ENCODE measurements around the gene STAB1.

STAB1 gene

DNA sequence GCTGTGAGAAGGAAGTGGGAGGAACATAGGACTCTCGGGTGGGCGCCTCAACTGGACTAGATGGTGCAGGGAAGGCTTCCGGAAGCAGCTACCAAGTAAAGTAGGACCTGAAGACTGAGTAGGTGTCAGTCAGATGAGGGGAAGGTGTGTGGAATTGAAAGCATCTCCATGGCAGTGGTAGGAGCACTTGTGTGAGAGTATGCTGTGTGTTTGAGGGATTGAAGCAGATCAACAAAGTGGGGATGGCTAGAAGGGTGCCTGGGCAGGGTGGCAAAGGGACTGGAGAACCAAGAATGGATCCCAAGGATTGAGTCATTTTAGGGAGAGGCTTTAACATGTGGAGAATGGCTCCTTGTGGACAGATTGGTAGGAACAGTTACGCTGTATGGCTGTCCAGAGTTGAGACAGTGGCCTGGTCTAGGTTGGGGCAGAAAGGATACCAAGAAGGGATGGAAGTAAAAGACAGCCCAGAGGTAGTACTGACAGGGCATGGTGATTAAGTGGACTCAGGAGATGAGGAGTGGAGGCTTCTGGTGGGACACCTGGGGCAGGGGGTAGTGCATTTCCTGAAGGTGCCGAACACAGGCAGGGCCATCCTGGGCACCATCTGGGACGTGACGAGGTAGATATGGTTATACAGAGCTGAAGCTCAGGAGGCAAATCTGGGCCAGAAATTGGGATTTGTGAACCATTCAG is 42.7 kb downstream of the STAB1 start:
- DNase-seq, result no peak

DNA sequence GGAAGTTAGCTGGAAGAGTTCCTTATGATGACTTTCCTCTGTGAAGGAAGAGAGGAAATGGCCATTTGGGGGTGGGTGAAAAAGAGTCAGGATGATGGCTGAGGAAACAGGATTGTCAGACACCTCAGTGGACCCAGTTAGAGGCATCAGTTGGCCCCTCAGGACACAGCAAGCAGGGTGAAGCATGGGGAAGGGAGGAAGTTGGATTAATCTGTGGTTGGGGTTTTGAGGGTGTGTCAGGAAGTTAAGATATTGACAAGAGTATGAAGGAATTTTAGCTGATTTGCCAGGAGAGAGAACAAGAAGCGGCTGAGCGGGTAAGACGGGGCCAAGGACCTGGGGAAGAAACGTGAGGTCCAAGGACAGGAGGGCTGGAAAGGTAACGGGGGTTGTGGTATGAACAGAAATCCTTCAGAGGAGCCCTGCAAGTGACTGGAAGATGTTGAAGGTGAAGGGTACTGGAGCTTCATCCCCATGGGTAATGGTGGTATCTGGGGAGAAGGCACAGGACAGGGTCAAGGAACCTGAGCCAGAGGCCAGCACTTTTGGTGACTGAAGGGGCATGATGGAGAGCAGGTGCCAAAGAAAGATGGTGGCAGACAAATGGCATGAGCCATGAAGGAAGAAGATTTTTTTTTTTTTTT is 44.0 kb downstream of the STAB1 start:
- DNase-seq, result no peak

DNA sequence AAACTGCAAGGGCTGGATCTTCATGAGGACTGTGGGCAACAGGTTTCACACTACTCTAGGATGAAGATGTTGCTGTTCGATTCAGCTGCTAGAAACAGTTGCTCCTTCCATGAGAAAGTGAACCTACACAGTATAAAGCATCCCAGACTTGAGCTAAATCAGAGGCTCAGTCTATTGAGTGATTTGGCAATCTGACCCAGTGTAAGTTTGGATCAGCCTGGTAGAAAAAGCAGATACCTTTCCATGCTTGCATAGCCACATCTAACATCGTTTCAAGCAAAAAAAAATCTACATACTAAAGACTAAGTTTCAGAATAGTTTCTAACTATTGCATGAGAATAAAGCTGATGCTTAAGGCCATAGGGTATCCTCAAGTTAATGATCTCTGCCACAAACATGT is 45.9 kb downstream of the STAB1 start:
- no peak for DNase-seq

DNA sequence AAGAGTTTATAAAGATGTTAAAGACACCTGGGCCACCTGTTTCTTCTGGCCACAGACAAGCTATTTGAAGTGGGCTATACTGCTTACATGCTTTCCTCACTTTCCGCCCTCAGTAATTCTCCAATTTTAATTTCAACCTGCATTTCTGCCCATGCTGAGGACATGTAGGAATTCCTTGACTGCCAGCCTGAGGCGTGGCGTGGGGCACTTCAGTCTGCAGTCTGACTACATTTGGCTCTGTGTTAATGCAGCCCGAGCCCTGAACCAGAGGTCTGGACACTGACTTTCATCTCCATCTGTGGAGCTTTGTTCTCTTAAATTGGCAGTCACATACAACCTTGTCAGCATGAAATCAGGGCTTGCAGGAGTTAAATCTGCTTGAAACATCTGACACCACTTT is 49.8 kb downstream of the STAB1 start:
- DNase-seq, result no peak

DNA sequence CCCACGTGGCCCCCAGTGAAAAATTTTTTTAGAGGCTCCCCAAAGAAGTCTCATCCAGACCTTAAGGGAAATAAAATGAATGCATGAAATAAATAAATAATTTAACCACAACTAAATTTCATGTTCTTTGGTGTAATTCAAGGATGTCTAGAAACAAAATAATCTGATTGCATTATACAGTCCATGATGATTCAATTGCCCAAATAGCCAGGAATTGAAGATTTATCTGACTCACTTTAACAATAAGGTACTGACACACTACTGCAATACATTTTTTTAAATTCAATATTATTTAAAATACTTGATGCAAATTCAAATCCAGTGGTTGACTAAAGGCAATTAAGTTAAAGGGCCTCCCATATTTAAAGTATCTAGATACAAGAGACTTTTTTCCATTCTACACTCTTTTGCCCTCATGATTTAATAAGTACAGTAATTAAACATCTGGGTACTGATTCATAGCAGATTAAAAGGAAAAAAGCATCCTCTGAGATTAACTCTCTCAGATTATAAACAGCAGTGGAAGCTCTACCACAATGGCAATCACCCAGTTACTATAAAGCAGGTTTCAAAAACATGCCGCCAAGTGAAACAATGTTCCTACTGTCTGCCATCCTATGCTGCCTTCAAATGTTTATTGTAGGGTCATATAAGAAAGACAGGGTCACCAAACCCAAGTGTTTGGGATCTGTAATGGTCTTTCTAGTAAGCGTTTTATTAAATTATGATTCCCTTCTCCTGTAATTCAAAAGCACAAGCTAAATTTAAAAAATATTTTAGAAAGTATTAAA is 51.2 kb downstream of the STAB1 start:
- DNase-seq, result no peak

DNA sequence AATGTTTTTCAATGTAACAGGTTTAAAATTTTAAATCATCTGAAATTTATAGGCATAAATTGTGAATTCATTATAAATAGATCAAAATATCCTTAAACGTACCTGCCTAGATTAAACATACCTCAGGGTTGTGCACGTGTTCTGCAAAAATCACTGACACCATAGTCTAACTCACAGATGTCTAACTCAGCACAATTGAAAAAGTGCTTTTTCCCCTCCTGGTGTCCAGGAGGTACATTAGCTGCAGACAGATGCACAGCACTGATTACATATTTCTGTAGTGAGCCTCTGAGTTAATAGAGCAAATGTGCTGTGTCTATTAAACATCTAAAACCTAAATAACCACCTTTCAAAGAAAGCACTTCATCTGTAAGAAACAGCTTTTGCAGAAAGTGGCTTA is 52.0 kb downstream of the STAB1 start:
- DNase-seq, result no peak

DNA sequence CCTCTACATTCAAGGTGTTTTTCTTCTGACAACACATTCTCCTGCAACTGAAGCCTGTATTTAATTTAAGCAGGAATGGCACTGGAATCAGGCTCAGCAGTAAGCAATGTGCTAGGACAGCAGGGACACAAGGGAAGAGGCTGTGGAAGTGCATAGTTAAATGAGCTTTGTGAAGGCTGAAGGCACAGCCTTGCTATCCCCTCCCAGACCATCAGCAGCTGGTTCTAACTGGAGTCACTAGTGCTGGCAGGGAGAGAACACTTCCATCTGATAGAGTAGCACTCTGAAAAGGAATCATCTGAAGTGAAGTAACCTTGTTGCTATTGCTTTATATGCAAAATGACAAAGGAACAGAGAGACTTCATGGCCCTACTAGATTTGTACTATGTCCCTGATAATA is 56.0 kb downstream of the STAB1 start:
- DNase-seq, result no peak

DNA sequence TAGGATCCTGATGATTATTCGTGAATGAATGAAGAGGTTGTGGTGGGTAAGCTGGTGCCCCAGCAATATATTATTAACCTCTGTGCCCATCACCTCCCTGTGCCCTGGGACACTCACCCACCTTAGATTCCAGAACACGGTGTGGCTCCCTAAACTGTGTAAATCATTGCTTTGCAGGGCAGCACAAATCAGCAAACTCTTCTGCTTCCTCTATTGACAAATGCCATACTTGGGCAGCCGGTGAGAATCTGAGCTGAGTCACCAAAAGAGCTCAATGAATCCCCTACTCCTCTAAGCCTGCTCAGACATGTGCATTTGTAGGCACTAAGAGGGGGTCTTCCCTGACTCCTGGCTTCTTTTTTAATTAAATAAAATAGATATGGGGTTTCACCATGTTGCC is 57.0 kb downstream of the STAB1 start:
- no peak for DNase-seq

DNA sequence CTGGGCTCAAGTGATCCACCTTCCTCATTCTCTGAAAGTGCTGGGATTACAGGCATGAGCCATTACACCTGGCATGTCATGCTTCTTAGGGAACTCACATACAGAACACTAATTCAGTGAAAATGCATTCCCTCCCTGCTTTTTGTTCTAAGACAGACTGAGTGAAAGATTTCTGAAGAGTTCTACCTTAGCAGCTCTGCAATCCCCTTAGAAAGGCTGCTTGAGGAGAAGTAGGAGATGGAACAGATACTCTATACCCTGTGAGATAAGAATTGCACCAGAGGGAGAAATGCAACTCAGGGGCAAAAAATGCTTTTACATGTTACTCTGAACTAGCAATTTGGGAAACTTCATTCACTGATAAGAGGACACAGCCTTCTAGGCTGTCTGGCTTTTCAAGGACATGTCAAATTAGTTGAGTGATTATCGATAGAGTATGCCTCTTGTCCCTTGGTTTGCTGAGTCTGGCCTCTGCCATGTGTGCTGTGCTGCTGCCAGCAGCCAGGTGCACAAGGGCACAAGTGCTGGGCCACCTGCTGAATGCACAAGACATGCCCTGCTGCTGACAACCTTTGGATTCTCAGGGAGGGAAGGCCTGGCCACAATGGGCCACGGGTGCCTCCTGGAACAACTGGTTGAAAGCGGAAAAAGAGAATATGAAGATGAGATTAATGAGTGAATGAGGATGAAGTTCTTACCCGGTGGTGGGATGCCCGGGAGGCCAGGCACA is 59.1 kb downstream of the STAB1 start:
- DNase-seq, result no peak

DNA sequence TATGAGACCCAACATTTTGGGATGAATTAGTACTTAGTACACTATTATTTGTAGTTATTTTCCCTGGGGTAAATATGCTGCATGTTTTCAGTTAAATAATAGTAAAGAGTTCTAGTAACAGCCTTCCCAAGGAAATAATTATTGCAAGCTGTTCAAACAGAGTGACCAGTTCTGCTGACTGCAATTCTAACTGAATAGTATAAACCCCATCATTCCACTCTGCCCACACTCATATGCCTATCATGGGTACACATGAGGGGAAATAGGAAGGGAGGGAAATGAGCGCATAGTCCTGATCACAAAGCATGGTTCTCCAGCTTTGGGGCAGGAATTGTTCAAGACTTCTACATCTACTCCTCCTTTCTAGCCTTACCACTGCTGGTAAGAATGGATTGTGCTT is 59.9 kb downstream of the STAB1 start:
- DNase-seq, result no peak

DNA sequence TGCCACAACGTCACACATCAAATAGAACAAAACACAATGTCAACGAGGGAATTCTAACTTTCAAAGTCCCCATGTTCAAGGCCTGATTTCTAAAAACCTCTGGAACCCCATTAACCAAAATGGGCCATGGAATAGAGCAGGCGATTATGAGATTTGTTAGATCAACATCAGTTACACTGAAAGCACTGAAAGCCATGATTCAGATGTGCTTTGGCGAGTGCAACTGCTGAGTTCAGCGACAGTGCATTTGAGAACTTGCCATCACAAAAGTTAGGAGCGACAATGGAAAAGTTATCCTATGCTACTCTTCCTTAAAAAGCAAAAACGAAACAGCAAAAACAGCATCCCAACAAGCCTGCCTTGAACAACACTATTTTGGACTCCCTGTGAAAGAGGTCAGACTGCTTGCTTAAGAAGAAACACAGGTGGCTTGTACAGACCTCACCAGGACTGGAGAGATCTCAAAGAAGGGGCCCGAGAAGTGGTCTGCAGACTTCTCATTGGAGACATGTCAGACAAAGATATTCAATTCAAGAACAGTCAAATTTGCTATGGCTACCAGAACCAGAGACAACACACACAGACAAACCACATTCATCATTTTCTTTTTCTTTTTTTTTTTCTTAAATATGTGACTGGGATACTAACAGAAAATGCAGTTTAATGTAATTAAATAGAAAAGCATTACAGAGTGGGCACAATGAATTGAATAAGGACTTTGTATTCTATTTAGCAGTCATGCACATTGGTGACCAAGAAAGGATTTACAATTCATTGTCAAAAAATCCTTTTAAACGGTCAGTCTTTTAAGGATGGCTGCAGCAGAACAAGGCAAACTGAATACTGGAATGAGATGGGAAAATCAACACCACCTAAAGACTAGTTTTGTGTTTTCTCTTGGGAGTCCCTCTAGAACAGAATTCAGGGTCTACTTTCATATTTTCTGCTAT is 62.1 kb downstream of the STAB1 start:
- DNase-seq, result no peak

DNA sequence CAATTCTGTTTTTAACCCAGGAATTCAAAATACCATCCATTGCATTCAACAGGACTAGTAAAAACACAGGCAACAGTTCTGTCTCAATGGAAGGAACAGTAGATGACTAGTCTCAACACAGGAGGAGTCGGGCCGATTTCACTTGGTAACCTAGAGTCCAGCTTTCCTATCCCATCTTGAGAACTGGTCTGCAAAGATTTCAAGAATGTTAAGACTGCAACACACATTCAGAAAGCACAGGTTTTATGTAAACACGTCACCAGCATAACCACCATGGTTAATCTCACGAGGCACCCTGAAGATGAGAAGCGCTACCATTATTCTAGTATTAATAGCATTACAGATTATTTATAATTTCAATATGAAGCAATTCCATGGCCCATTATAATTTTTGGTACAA is 63.3 kb downstream of the STAB1 start:
- DNase-seq, result no peak

DNA sequence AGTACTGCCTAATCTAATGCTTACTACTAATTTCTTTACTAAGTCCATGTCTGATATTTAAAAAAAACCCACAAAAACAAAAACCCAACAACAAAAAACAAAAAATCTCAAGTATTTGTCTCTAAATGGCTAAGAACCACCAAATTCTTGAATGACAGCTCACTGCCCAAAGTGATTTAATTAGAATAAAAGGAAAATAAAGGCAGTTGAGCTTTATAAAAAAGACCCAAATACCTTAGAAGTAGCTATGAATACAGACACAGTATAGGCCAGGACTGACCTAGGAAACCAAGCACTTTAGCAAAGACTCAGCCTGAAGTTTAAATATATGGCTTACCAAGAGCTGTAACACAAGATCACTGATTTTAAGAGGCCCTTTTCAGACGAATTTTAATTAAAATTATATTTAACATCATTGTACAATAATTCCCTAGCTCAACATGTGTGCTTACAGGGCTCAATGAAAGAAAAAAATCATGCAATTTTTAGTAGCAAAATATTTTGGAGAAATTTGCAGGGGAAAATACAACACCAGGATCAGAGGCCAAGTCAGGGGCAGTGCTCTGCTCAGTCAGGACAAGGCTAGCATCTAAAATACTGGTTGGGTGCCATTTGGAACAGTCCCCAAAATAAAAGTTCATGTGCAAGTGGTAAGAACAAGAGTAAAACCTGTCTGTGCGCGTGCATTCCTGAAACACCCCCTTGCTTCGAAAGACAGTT is 66.0 kb downstream of the STAB1 start:
- DNase-seq, result no peak

DNA sequence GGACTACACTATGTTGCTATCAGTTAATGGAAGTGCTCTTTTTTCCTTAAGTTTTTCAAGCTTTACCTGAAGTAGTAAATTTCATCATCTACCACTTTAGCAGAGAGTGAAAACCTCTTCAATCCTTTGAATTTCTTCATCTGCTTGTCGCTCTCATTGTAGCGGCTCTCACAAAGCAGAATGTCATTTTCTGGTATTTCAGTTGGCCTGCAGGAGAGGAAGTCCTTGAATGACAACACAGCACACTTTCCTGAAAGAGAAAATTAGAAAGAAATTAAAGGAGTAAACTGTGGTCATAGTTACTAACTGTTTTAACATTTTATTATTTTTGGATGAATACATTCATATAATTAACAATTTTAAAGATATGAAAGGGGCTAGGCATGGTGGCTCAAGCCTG is 68.8 kb downstream of the STAB1 start:
- no peak for DNase-seq

DNA sequence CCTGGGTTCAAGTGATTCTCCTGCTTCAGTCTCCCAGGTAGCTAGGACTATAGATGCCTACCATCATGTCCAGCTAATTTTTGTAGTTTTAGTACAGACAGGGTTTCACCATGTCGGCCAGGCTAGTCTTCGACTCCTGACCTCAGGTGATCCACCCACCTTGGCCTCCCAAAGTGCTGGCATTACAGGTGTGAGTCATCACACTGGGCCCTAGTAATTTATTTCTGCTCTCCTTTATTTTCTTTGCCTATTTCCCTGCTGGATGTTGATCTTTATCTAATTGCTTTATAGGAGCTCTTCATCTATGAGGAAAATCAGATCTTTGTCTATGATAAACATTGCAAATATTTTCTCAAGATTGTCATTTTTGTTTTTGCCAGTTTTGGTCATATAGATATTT is 72.9 kb downstream of the STAB1 start:
- no peak for DNase-seq

DNA sequence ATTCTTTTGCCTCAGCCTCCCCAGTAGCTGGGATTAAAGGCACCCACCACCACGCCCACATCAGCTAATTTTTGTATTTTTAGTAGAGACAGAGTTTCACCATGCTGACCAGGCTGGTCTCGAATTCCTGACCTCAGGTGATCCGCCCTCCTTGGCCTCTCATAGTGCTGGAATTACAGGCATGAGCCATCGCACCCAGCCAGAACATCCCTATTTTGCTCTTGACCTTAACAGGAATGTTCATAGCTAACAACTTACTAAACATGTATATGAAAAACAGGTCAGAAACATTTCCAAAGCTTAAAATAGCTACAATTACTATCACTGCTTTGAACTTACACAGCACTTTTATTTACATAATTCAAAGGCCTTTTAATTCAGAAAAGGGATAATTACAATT is 74.9 kb downstream of the STAB1 start:
- DNase-seq, result no peak

DNA sequence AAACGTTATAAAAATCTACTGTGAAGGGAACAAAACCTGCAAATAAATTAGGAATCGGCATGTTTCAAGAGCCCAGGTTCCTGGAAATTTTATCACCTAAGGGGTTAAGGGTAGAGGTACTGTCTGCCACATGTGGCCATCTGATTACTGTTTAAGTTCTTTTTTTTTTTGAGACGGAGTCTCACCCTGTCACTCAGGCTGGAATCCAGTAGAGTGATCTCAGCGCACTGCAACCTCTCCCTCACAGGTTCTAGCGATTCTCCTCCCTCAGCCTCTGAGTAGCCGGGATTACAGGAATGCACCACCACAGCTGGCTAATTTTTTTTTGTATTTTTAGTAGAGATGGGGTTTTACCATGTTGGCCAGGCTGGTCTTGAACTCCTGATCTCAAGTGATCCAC is 77.1 kb downstream of the STAB1 start:
- DNase-seq, result no peak

All from NCI-H2107 (cell line).